ENCODE measurements around the gene GRAMD1B. TPM values are rescaled to one million over a fixed set of nuclear protein-coding genes. Genes with fewer than 3 reads are reported as not detected.
A peak's percentile ranks its signal among the peaks of the same experiment; 100 is the strongest.

Gene GRAMD1B
- total RNA-seq, 1 experiment from 2014 or later = 1.2 TPM

DNA sequence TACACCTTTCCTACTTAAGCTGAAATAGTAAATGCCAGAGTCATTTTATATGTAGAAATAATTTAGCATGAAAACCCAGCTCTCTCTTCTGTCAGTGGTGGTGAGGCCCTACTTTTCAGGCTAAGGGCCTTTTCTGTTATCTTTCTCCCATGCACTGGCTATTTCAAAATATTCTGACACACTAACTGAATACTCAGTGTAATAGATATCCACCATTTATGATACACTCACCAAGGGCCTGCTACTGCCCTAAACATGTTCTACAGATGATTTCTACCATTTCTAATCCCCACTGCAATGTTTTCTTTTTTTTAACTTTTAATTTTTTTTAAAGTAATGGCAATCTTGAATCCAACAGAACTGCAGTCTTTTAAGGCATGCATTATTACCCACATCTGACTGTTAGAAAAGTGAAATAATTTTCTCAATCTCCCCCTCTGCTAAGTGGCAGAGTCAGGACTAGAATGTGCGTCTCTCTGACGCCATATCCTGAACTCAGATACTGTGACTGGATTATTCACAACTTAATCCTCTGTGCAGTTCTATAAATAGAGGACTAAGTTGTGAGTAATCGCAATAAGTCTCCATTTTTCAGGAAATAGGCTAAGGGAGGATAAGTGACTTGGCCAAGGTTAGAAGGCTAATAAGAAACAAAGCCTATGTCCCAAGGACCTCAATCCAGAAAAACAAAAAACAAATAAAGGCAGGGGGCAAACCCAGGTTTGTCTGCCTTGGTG, 44.0 kb downstream of the GRAMD1B start:
- Mint-ChIP-seq H3K27ac (ENCODE audit: unreplicated experiment) (no peak overlapping the region), H3K4me3 (ENCODE audit: unreplicated experiment) (no peak overlapping the region), H3K9me3 (ENCODE audit: unreplicated experiment) (no peaks in the 10 kb centered on the region), H3K4me1 (ENCODE audit: low read depth, unreplicated experiment) (no peaks in the 10 kb centered on the region), H3K27me3 (ENCODE audit: insufficient read depth, unreplicated experiment) (peaks cover 26% of the 10 kb centered on the region), H3K36me3 (ENCODE audit: insufficient read depth, unreplicated experiment) (no peaks in the 10 kb centered on the region)
- Histone ChIP-seq H3K4me1 (no peaks in the 10 kb centered on the region), H3K9me3 (no peaks in the 10 kb centered on the region), H3K27me3 (replicated peaks; ENCODE audit: control insufficient read depth, insufficient read depth, low read length) (peaks cover 3% of the 10 kb centered on the region; the same call in 1 of the 2 replicates), H3K4me3 (ENCODE audit: low read depth, low read length) (no peak overlapping the region), H3K36me3 (ENCODE audit: control insufficient read depth, insufficient read depth, low read length) (no peaks in the 10 kb centered on the region)
- POLR2A ChIA-PET = no interaction called here
- no peak for DNase-seq
- CTCF ChIA-PET = interaction anchor here (7.4 kb wide), 1 partner anchor 66 kb away, joined by 170 read pairs; no protein-coding TSS in a partner anchor
- BruUV-seq (replicated peaks) = no TSS peak
- intact Hi-C loops (cut with micrococcal nuclease; ENCODE audit: unreplicated experiment) = loop anchor here (10.0 kb wide), 1 partner anchor 609 kb away; no protein-coding TSS in a partner anchor
- TF ChIP-seq, protein P1, sequence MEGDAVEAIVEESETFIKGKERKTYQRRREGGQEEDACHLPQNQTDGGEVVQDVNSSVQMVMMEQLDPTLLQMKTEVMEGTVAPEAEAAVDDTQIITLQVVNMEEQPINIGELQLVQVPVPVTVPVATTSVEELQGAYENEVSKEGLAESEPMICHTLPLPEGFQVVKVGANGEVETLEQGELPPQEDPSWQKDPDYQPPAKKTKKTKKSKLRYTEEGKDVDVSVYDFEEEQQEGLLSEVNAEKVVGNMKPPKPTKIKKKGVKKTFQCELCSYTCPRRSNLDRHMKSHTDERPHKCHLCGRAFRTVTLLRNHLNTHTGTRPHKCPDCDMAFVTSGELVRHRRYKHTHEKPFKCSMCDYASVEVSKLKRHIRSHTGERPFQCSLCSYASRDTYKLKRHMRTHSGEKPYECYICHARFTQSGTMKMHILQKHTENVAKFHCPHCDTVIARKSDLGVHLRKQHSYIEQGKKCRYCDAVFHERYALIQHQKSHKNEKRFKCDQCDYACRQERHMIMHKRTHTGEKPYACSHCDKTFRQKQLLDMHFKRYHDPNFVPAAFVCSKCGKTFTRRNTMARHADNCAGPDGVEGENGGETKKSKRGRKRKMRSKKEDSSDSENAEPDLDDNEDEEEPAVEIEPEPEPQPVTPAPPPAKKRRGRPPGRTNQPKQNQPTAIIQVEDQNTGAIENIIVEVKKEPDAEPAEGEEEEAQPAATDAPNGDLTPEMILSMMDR (IDR thresholded peaks at IDR 0.05; ENCODE audit: insufficient read depth in 1 of 2, low read depth in 1 of 2, low read length in 1 of 2, severe bottlenecking in 1 of 2, unreplicated experiment in 1 of 2) = no peak

DNA sequence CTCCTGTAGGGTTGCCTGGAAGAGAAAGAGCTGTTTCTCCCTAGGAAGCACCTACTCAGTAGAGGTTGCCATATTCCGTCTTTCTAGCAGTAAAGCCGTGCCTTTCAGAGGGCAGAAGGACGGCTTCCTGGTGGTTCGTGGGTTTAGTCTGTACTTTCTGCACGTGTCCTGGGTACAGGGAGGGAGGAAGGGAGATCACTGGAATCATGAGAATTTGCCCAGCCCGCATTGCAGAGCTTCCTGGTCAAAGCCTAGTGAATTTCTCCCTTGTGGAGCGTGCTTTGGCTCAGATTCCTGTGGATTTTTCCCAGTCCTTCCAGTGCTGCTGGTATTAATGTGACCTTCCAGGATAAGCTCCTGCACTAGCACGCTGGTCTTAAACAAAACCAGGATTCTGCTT, 44.9 kb downstream of the GRAMD1B start:
- TF ChIP-seq, protein P1 (IDR thresholded peaks at IDR 0.05; ENCODE audit: insufficient read depth in 1 of 2, low read depth in 1 of 2, low read length in 1 of 2, severe bottlenecking in 1 of 2, unreplicated experiment in 1 of 2) = no peak
- no TSS peak for BruUV-seq (replicated peaks)
- ChIA-PET POLR2A (no interaction called here), CTCF (interaction anchor here (0.6 to 7.4 kb wide), 3 partner anchors 67 to 367 kb away, joined by 3 to 170 read pairs (median 3); no protein-coding TSS in a partner anchor)
- intact Hi-C loops (cut with micrococcal nuclease; ENCODE audit: unreplicated experiment) = loop anchor here (1.0 to 10.0 kb wide), 2 partner anchors 372 to 610 kb away; no protein-coding TSS in a partner anchor
- Histone ChIP-seq H3K9me3 (no peaks in the 10 kb centered on the region), H3K27me3 (replicated peaks; ENCODE audit: control insufficient read depth, insufficient read depth, low read length) (peaks cover 3% of the 10 kb centered on the region; the same call in 1 of the 2 replicates), H3K4me3 (ENCODE audit: low read depth, low read length) (no peak overlapping the region), H3K36me3 (ENCODE audit: control insufficient read depth, insufficient read depth, low read length) (no peaks in the 10 kb centered on the region), H3K4me1 (no peaks in the 10 kb centered on the region)
- no peaks in the 10 kb centered on the region for H3K9me3 Mint-ChIP-seq (ENCODE audit: unreplicated experiment)
- no peaks in the 10 kb centered on the region for H3K36me3 Mint-ChIP-seq (ENCODE audit: insufficient read depth, unreplicated experiment)
- H3K27me3 Mint-ChIP-seq (ENCODE audit: insufficient read depth, unreplicated experiment) = peaks cover 20% of the 10 kb centered on the region
- no peaks in the 10 kb centered on the region for H3K4me1 Mint-ChIP-seq (ENCODE audit: low read depth, unreplicated experiment)
- no peak overlapping the region for H3K27ac Mint-ChIP-seq (ENCODE audit: unreplicated experiment)
- H3K4me3 Mint-ChIP-seq (ENCODE audit: unreplicated experiment) = no peak overlapping the region
- no peak for DNase-seq

DNA sequence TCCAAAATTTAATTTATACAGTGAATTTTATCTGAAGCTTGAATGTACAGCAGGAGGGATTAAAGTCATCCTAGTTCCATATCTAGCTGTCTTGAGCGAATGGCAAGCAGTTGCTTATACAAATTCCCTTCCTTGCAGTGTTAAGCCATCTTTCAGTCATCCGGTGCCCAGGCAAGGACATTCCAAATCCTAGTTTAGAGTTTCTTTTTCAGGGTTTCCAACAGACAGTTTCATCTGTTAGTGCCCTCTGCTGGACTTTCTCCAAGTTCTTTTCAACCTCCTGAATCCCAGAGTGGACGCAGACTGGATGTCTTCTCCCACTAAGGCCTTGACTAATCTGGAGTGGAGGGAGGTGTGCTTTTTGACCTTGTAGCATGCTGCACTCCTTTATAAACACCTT, 45.4 kb downstream of the GRAMD1B start:
- intact Hi-C loops (cut with micrococcal nuclease; ENCODE audit: unreplicated experiment) = loop anchor here (1.0 to 10.0 kb wide), 2 partner anchors 372 to 611 kb away; no protein-coding TSS in a partner anchor
- no peaks in the 10 kb centered on the region for H3K4me1 ChIP-seq
- peaks cover 19% of the 10 kb centered on the region for H3K27me3 Mint-ChIP-seq (ENCODE audit: insufficient read depth, unreplicated experiment)
- TF ChIP-seq, protein P1 (IDR thresholded peaks at IDR 0.05; ENCODE audit: insufficient read depth in 1 of 2, low read depth in 1 of 2, low read length in 1 of 2, severe bottlenecking in 1 of 2, unreplicated experiment in 1 of 2) = peak; percentile 45 to 59
- CTCF ChIA-PET = interaction anchor here (0.6 to 7.4 kb wide), 3 partner anchors 68 to 367 kb away, joined by 3 to 170 read pairs (median 3); no protein-coding TSS in a partner anchor
- H3K9me3 Mint-ChIP-seq (ENCODE audit: unreplicated experiment) = no peaks in the 10 kb centered on the region
- H3K4me3 ChIP-seq (ENCODE audit: low read depth, low read length) = no peak overlapping the region
- H3K36me3 ChIP-seq (ENCODE audit: control insufficient read depth, insufficient read depth, low read length) = no peaks in the 10 kb centered on the region
- no peak overlapping the region for H3K4me3 Mint-ChIP-seq (ENCODE audit: unreplicated experiment)
- no peak overlapping the region for H3K27ac Mint-ChIP-seq (ENCODE audit: unreplicated experiment)
- peaks cover 3% of the 10 kb centered on the region; the same call in 1 of the 2 replicates for H3K27me3 ChIP-seq (replicated peaks; ENCODE audit: control insufficient read depth, insufficient read depth, low read length)
- H3K4me1 Mint-ChIP-seq (ENCODE audit: low read depth, unreplicated experiment) = no peaks in the 10 kb centered on the region
- DNase-seq = peak in 1 of 2 experiments; percentile 24
- no peaks in the 10 kb centered on the region for H3K9me3 ChIP-seq
- POLR2A ChIA-PET = no interaction called here
- H3K36me3 Mint-ChIP-seq (ENCODE audit: insufficient read depth, unreplicated experiment) = no peaks in the 10 kb centered on the region
- BruUV-seq (replicated peaks) = no TSS peak

All from Caco-2 (cell line).